Nephron (organoid): ENCODE data around the gene SOX9.

ENCODE experiments used
- H3K27ac Mint-ChIP-seq, 3 experiments: 2 replicates each; pipeline ENCODE4 v1.8.0; 2020; ENCODE audit warnings: mixed read lengths in 3 of 3, mild to moderate bottlenecking in 2 of 3, moderate library complexity in 1 of 3
- H3K27me3 Mint-ChIP-seq: 2 replicates; pipeline ENCODE4 v1.8.0; 2021; ENCODE audit warnings: low read depth, mild to moderate bottlenecking, moderate library complexity, mixed read lengths
- H3K36me3 Mint-ChIP-seq: 2 replicates; pipeline ENCODE4 v1.8.0; 2020; ENCODE audit warnings: low read depth, mixed read lengths
- H3K4me1 Mint-ChIP-seq: 2 replicates; pipeline ENCODE4 v1.8.0; 2020; ENCODE audit warnings: mixed read lengths
- H3K4me3 Mint-ChIP-seq, 3 experiments: 2 replicates each; pipeline ENCODE4 v1.8.0; 2020; ENCODE audit warnings: mild to moderate bottlenecking in 3 of 3, mixed read lengths in 3 of 3, moderate library complexity in 2 of 3
- H3K9me3 Mint-ChIP-seq: 2 replicates; pipeline ENCODE4 v1.8.0; 2020; ENCODE audit warnings: mixed read lengths
- TF ChIP-seq, protein P1 (sequence below), 3 experiments: fragments of 200-600 bp; sonication (generic); IDR thresholded peaks; one replicate each; pipeline ENCODE4 v1.5.0; 2021; ENCODE audit warnings: antibody characterized with exemption in 3 of 3; ENCODE audit not compliant: unreplicated experiment in 3 of 3

Gene SOX9

DNA sequence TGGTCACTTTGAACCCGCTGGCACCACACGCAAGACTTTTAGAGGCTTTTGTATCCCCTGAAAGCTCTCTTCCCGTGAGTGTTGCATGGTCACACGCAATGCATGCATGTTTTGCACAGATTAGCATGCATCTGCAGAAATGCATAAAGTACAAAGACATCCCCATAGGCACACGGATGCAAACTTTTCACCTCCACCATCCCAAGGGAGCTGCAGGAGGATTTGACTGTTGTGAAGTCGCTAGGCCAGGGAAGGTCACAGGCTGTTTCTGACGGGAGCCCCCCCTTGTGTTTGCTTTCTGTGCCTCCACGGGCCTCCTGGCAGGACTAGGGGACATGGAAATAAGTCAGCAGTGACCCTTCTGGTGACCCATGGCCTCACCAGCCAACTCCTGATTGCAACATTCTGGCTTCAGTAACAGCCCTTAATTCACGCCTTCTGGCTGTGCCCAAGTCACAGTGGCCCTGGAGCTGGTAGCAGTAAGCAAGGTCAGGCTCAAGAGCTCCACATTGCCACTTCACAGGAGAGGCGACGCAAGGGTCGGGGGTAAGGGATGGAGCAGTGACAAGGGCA, 45.1 kb downstream of the SOX9 start:
- Mint-ChIP-seq H3K27me3 (peaks cover 47% of the 10 kb centered on the region), H3K36me3 (no peaks in the 10 kb centered on the region), H3K27ac (no peak overlapping the region), H3K9me3 (no peaks in the 10 kb centered on the region), H3K4me1 (peaks cover 4% of the 10 kb centered on the region), H3K4me3 (no peak overlapping the region)
- TF ChIP-seq, protein P1, sequence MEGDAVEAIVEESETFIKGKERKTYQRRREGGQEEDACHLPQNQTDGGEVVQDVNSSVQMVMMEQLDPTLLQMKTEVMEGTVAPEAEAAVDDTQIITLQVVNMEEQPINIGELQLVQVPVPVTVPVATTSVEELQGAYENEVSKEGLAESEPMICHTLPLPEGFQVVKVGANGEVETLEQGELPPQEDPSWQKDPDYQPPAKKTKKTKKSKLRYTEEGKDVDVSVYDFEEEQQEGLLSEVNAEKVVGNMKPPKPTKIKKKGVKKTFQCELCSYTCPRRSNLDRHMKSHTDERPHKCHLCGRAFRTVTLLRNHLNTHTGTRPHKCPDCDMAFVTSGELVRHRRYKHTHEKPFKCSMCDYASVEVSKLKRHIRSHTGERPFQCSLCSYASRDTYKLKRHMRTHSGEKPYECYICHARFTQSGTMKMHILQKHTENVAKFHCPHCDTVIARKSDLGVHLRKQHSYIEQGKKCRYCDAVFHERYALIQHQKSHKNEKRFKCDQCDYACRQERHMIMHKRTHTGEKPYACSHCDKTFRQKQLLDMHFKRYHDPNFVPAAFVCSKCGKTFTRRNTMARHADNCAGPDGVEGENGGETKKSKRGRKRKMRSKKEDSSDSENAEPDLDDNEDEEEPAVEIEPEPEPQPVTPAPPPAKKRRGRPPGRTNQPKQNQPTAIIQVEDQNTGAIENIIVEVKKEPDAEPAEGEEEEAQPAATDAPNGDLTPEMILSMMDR (IDR thresholded peaks at IDR 0.05; ENCODE audit: unreplicated experiment in 3 of 3), result no peak

DNA sequence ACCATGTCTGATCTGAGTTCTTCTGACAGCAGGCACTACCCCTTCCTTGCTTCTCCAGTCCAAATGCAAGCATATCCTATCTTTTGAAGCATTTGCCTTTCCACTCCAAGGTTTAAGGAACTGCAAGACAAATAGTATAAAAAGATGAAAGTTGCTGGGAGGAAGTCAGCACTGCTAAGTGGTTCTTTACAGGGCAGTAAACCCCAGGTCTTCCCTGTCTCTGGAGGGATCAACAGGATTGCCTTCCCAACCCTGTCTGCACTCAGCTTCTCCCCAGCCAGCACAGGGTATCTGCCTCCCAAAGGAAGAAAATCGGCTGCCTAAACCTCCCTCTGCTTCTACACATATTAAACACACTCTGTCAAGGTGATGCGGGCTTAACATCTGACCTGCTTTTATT, 46.8 kb downstream of the SOX9 start:
- no peaks in the 10 kb centered on the region for H3K36me3 Mint-ChIP-seq
- no peak overlapping the region for H3K4me3 Mint-ChIP-seq
- H3K27me3 Mint-ChIP-seq, result peaks cover 57% of the 10 kb centered on the region
- peaks cover 18% of the 10 kb centered on the region for H3K4me1 Mint-ChIP-seq
- no peak overlapping the region for H3K27ac Mint-ChIP-seq
- no peaks in the 10 kb centered on the region for H3K9me3 Mint-ChIP-seq
- TF ChIP-seq, protein P1 (IDR thresholded peaks at IDR 0.05; ENCODE audit: unreplicated experiment in 3 of 3), result no peak

DNA sequence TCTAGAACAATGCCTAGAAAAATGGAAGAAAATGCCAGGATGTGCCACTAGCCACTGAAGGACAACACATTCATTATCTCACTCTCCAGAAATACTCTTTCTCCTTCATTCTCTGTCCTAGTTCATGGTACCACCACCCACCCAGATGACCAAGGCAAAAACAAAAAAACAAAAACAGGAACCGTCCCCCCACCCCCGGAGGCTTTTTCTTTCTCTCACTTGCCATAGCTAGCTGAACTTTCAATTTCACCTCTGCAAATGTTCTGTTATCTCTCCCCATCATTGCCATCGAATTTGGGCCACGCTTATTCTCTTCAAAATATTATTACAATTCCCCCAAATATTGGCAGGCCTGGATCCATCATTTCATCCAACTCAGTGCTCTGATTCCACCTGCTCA, 49.0 kb downstream of the SOX9 start:
- H3K4me3 Mint-ChIP-seq, result no peak overlapping the region
- TF ChIP-seq, protein P1 (IDR thresholded peaks at IDR 0.05; ENCODE audit: unreplicated experiment in 3 of 3), result no peak
- H3K9me3 Mint-ChIP-seq, result no peaks in the 10 kb centered on the region
- peaks cover 25% of the 10 kb centered on the region for H3K4me1 Mint-ChIP-seq
- H3K27me3 Mint-ChIP-seq, result peaks cover 56% of the 10 kb centered on the region
- H3K36me3 Mint-ChIP-seq, result no peaks in the 10 kb centered on the region
- no peak overlapping the region for H3K27ac Mint-ChIP-seq

DNA sequence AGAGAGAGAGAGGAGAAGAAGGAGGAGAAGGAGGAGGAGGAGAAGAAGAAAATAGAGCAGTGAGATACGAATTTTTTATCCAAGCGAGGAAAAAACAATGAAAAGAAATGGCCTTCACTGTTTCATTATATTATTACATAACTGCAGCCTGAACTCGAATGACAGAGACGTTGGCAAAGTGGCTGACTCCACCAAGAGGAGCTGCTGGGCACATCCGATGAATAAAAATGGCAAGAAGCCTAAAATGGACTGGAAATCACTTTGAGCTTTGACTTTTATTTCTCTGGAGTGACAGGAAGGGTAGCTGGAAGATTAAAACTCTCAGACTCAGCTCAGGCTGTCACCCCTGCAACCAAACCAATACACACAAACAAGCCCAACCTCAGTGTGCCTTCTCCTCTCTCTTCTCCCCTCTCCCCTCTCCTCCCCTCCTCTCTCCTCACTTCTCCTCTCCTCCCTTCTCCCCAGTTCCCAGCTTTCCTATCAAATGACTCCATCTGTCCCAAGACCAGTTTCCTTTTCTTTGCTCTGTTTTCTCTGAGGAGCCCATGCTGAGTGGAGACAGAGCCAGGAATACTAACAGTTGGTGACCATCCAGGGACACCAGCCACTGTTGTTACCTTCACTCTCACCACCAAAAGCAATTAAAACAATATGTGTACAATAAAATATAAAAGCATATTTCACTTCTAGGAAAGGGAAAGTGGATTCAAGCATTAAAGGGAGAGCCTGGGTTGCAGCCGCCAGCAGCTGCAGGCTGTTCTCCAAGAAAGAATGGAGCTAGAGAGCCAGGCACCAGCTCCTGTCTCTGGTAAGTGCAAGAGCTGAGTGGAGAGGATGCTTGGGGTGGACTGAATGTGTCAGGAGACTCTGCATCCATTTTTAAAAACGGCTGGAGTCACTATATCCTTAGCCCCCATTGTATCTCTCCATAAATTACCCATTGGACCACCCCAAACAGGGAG, 51.2 kb downstream of the SOX9 start:
- peak overlapping the region in 2 of 3 experiments; percentile 5 to 35 for H3K27ac Mint-ChIP-seq
- TF ChIP-seq, protein P1 (IDR thresholded peaks at IDR 0.05; ENCODE audit: unreplicated experiment in 3 of 3), result no peak
- no peaks in the 10 kb centered on the region for H3K9me3 Mint-ChIP-seq
- H3K4me3 Mint-ChIP-seq, result peak overlapping the region in 2 of 3 experiments; percentile 13 to 15
- H3K4me1 Mint-ChIP-seq, result peaks cover 38% of the 10 kb centered on the region
- no peaks in the 10 kb centered on the region for H3K36me3 Mint-ChIP-seq
- H3K27me3 Mint-ChIP-seq, result peaks cover 48% of the 10 kb centered on the region

GRCh38 chr17:72173499-72174116, 52.8 kb downstream of the SOX9 start:
- Mint-ChIP-seq H3K9me3 (no peaks in the 10 kb centered on the region), H3K4me3 (no peak overlapping the region), H3K27me3 (peaks cover 32% of the 10 kb centered on the region), H3K27ac (peak overlapping the region in 1 of 3 experiments; percentile 24), H3K36me3 (no peaks in the 10 kb centered on the region), H3K4me1 (peaks cover 44% of the 10 kb centered on the region)
- TF ChIP-seq, protein P1 (IDR thresholded peaks at IDR 0.05; ENCODE audit: unreplicated experiment in 3 of 3), result no peak
